Chondrocyte (in vitro differentiated cells): ENCODE measurements around the gene HID1. TPM values are rescaled to one million over a fixed set of nuclear protein-coding genes. Genes with fewer than 3 reads are reported as not detected.
"Not testable (repeated sequence)": the region's sequence is repeated elsewhere in the genome, so short reads cannot be mapped to it uniquely, and the experiment has no call there.

Source experiments
- DNase-seq: peaks from one replicate; pipeline ENCODE4 v3.0.0; 2021; ENCODE audit warnings: mixed read lengths, low spot score
- H3K27ac Mint-ChIP-seq: one replicate; pipeline ENCODE4 v1.8.0; 2021; ENCODE audit warnings: mild to moderate bottlenecking, moderate library complexity, mixed read lengths; ENCODE audit not compliant: unreplicated experiment
- H3K27me3 Mint-ChIP-seq: 2 replicates; pipeline ENCODE4 v1.8.0; 2021; ENCODE audit warnings: low read depth, mixed read lengths
- H3K36me3 Mint-ChIP-seq: 2 replicates; pipeline ENCODE4 v1.8.0; 2021; ENCODE audit warnings: low read depth, mixed read lengths
- H3K4me1 Mint-ChIP-seq: 2 replicates; pipeline ENCODE4 v1.8.0; 2021; ENCODE audit warnings: low read depth, mild to moderate bottlenecking, mixed read lengths
- H3K4me3 Mint-ChIP-seq: one replicate; pipeline ENCODE4 v1.8.0; 2021; ENCODE audit warnings: mild to moderate bottlenecking, moderate library complexity, mixed read lengths; ENCODE audit not compliant: unreplicated experiment
- H3K9me3 Mint-ChIP-seq: 2 replicates; pipeline ENCODE4 v1.8.0; 2021; ENCODE audit warnings: low read depth, mixed read lengths
- total RNA-seq: library from RNA; stranded (reverse); gene quantifications from 3 replicates; pipeline ENCODE4 v1.2.1, GENCODE V29; 2021
- TF ChIP-seq, protein P1 (sequence below): fragments of 200-600 bp; sonication (generic); IDR thresholded peaks from 2 replicates; pipeline ENCODE4 v1.5.0; 2021; ENCODE audit warnings: antibody characterized with exemption, mild to moderate bottlenecking, moderate library complexity

HID1 gene
- total RNA-seq, 1 donor from 2014 or later, result 4.7 TPM

DNA sequence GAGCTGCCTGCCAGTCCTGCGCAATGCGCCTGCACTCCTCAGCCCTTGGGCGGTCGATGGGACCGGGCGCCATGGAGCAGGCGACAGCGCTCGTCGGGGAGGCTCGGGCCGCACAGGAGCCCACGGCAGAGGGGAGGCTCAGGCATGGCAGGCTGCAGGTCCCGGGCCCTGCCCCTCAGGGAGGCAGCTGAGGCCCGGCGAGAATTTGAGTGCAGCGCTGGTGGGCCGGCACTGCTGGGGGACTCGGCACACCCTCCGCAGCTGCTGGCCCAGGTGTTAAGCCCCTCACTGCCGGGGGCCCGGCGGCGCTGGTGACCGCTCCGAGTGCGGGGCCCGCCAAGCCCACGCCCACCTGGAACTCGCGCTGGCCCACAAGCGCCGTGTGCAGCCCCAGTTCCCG, 65.5 kb downstream of the HID1 start:
- TF ChIP-seq, protein P1, sequence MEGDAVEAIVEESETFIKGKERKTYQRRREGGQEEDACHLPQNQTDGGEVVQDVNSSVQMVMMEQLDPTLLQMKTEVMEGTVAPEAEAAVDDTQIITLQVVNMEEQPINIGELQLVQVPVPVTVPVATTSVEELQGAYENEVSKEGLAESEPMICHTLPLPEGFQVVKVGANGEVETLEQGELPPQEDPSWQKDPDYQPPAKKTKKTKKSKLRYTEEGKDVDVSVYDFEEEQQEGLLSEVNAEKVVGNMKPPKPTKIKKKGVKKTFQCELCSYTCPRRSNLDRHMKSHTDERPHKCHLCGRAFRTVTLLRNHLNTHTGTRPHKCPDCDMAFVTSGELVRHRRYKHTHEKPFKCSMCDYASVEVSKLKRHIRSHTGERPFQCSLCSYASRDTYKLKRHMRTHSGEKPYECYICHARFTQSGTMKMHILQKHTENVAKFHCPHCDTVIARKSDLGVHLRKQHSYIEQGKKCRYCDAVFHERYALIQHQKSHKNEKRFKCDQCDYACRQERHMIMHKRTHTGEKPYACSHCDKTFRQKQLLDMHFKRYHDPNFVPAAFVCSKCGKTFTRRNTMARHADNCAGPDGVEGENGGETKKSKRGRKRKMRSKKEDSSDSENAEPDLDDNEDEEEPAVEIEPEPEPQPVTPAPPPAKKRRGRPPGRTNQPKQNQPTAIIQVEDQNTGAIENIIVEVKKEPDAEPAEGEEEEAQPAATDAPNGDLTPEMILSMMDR, result no peak
- Mint-ChIP-seq H3K36me3 (no peaks in the 10 kb centered on the region), H3K27ac (no peak overlapping the region), H3K4me3 (no peak overlapping the region), H3K4me1 (no peaks in the 10 kb centered on the region), H3K27me3 (peaks cover 39% of the 10 kb centered on the region), H3K9me3 (no peaks in the 10 kb centered on the region)
- no peak for DNase-seq

DNA sequence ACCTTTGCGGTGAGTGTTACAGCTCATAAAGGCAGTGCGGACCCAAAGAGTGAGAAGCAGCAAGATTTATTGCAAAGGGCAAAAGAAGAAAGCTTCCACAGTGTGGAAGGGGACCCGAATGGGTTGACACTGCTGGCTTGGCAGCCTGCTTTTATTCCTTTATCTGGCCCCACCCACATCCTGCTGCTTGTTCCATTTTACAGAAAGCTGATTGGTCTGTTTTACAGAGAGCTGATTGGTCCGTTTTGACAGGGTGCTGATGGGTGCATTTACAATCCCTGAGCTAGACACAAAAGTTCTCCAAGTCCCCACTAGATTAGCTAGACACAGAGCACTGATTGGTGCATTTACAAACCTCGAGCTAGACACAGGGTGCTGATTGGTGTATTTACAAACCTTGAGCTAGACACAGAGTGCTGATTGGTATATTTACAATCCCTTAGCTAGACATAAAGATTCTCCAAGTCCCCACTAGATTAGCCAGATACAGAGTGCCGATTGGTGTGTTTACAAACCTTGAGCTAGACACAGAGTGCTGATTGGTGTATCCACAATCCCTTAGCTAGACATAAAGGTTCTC, 66.3 kb downstream of the HID1 start:
- DNase-seq, H3K36me3 Mint-ChIP-seq, H3K9me3 Mint-ChIP-seq, H3K4me3 Mint-ChIP-seq, H3K4me1 Mint-ChIP-seq, H3K27ac Mint-ChIP-seq: not testable (repeated sequence)
- peaks cover 42% of the 10 kb centered on the region for H3K27me3 Mint-ChIP-seq

DNA sequence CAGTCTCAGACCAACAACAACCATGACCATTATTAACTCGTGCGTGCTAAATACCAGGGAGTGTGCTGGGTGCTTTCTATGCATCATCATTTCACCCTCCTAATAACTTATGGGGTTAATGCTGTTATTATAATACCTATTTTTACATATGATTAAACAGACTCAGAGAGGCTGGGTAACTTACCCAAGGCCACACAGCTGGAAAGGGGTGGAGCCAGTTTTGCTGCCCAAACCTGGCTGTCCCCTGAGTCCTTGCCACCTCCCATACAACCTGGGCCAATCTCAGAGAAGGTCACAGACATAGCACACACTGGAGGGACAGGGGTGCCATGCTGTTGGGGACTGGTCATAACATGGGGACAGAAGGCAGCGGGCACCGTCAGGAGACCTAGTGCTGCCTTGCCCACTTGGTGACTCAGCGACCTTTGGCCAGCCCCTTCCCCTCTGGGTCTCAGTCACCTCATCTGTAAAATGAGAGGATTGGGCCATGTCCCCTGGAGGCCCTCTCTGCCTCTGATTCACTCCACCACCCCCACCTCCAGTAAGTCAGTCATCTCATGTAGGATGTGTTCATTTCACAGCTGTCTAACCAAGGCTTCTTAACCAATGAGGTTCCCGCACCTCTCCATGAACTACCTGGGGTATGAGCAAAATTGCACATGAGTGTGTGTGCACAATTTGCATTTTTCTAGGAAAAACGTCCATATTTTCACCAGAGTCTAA, 67.7 kb downstream of the HID1 start:
- H3K27ac Mint-ChIP-seq, result no peak overlapping the region
- no peaks in the 10 kb centered on the region for H3K9me3 Mint-ChIP-seq
- H3K4me3 Mint-ChIP-seq, result no peak overlapping the region
- DNase-seq, result no peak
- H3K4me1 Mint-ChIP-seq, result no peaks in the 10 kb centered on the region
- peaks cover 40% of the 10 kb centered on the region for H3K27me3 Mint-ChIP-seq
- no peaks in the 10 kb centered on the region for H3K36me3 Mint-ChIP-seq
- TF ChIP-seq, protein P1, result no peak

DNA sequence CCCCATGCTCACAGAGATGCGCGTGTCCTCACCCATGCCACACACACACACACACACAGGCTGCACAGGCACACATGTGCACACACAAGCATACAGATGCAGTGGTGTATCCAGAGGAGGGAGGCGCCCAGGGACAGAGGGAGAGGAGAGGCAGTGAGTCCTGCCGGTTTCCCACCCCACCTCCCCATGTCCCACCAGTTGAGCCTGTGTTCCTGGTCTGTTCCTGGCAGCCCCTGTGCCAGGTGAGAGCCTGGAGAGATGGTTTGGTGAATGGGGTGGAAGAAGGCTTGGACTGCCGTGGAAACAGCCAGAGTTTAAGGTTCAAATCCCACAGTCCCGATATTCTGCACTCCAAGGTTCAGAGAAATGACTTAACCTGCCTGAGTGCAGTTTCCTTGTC, 68.9 kb downstream of the HID1 start:
- Mint-ChIP-seq H3K27me3 (peaks cover 36% of the 10 kb centered on the region), H3K4me1 (no peaks in the 10 kb centered on the region), H3K27ac (no peak overlapping the region), H3K4me3 (no peak overlapping the region), H3K36me3 (no peaks in the 10 kb centered on the region), H3K9me3 (no peaks in the 10 kb centered on the region)
- TF ChIP-seq, protein P1, result no peak
- DNase-seq, result no peak

DNA sequence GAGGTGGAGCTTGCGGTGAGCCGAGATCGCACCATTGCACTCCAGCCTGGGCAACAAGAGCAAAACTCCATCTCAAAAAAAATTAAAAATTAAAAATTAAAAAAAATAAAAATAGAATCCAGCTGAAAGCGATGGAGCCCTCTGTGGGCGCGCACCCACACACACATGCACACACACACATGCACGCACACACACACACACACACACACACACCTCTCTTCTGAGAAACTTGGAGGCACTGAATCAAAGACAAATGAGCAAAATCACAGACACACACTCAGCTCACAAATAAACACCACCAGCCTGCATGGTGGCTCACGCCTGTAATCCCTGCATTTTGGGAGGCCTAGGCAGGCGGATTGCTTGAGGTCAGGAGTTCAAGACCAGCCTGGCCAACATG, 69.5 kb downstream of the HID1 start:
- peaks cover 35% of the 10 kb centered on the region for H3K27me3 Mint-ChIP-seq

More for the DNA sequence above, 69.5 kb downstream of the HID1 start:
- Mint-ChIP-seq H3K4me1 (no peaks in the 10 kb centered on the region), H3K27ac (no peak overlapping the region), H3K4me3 (no peak overlapping the region), H3K9me3 (no peaks in the 10 kb centered on the region), H3K36me3 (no peaks in the 10 kb centered on the region)
- TF ChIP-seq, protein P1, result no peak
- no peak for DNase-seq
